Chondrocyte (in vitro differentiated cells): ENCODE results near the gene SVIP. TPM values are rescaled to one million over a fixed set of nuclear protein-coding genes. Genes with fewer than 3 reads are reported as not detected.

Experiments
- DNase-seq: peaks from one replicate; pipeline ENCODE4 v3.0.0; 2021; ENCODE audit warnings: mixed read lengths, low spot score
- H3K27ac Mint-ChIP-seq: one replicate; pipeline ENCODE4 v1.8.0; 2021; ENCODE audit warnings: mild to moderate bottlenecking, moderate library complexity, mixed read lengths; ENCODE audit not compliant: unreplicated experiment
- H3K27me3 Mint-ChIP-seq: 2 replicates; pipeline ENCODE4 v1.8.0; 2021; ENCODE audit warnings: low read depth, mixed read lengths
- H3K36me3 Mint-ChIP-seq: 2 replicates; pipeline ENCODE4 v1.8.0; 2021; ENCODE audit warnings: low read depth, mixed read lengths
- H3K4me1 Mint-ChIP-seq: 2 replicates; pipeline ENCODE4 v1.8.0; 2021; ENCODE audit warnings: low read depth, mild to moderate bottlenecking, mixed read lengths
- H3K4me3 Mint-ChIP-seq: one replicate; pipeline ENCODE4 v1.8.0; 2021; ENCODE audit warnings: mild to moderate bottlenecking, moderate library complexity, mixed read lengths; ENCODE audit not compliant: unreplicated experiment
- H3K9me3 Mint-ChIP-seq: 2 replicates; pipeline ENCODE4 v1.8.0; 2021; ENCODE audit warnings: low read depth, mixed read lengths
- total RNA-seq: library from RNA; stranded (reverse); gene quantifications from 3 replicates; pipeline ENCODE4 v1.2.1, GENCODE V29; 2021
- TF ChIP-seq, protein P1 (sequence below): fragments of 200-600 bp; sonication (generic); IDR thresholded peaks from 2 replicates; pipeline ENCODE4 v1.5.0; 2021; ENCODE audit warnings: antibody characterized with exemption, mild to moderate bottlenecking, moderate library complexity

The SVIP gene
- total RNA-seq, 1 donor from 2014 or later: 9.4 TPM

DNA sequence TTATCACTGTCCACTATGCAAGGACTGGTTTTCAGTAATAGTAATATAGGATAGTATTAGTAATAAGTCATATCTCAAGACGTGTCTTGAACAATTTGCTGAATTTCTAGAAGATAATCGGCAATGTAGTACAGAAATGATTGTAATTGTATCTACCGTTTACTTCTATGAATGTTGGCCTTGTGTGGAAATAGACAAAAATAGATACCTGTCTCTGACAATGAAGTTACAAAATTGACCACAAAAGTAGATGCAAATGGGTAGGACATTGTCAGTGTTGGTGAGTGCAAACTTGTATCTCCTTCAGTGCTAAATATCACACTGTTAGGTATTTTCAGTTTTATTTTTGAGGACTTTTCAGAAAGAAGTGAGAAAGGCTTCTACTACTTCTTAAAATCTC is 43.1 kb downstream of the SVIP start:
- DNase-seq: no peak
- H3K9me3 Mint-ChIP-seq: peaks cover 6% of the 10 kb centered on the region
- H3K36me3 Mint-ChIP-seq: no peaks in the 10 kb centered on the region
- H3K4me1 Mint-ChIP-seq: peaks cover 3% of the 10 kb centered on the region
- no peaks in the 10 kb centered on the region for H3K27me3 Mint-ChIP-seq
- no peak overlapping the region for H3K4me3 Mint-ChIP-seq
- TF ChIP-seq, protein P1, sequence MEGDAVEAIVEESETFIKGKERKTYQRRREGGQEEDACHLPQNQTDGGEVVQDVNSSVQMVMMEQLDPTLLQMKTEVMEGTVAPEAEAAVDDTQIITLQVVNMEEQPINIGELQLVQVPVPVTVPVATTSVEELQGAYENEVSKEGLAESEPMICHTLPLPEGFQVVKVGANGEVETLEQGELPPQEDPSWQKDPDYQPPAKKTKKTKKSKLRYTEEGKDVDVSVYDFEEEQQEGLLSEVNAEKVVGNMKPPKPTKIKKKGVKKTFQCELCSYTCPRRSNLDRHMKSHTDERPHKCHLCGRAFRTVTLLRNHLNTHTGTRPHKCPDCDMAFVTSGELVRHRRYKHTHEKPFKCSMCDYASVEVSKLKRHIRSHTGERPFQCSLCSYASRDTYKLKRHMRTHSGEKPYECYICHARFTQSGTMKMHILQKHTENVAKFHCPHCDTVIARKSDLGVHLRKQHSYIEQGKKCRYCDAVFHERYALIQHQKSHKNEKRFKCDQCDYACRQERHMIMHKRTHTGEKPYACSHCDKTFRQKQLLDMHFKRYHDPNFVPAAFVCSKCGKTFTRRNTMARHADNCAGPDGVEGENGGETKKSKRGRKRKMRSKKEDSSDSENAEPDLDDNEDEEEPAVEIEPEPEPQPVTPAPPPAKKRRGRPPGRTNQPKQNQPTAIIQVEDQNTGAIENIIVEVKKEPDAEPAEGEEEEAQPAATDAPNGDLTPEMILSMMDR: no peak
- H3K27ac Mint-ChIP-seq: no peak overlapping the region

DNA sequence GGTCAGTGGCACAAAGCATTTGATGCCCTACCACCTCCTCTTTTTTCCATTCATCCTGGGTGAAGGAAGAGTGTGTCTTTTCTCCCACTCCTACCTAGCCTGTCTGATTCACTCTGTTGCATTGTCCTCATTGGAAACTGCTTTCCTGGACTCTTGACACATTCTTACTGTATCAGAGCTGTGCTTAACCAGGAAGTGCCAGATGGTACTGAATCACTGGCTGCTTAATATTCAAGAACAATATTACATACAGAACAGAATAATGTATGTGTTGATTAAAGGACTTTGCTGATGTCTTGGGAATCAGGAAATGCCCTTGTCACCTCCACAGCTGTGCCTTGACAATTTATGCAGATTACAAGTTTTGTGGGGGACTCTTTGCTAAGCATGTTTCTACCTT is 44.4 kb downstream of the SVIP start:
- H3K36me3 Mint-ChIP-seq: no peaks in the 10 kb centered on the region
- no peak overlapping the region for H3K27ac Mint-ChIP-seq
- no peak overlapping the region for H3K4me3 Mint-ChIP-seq

DNA sequence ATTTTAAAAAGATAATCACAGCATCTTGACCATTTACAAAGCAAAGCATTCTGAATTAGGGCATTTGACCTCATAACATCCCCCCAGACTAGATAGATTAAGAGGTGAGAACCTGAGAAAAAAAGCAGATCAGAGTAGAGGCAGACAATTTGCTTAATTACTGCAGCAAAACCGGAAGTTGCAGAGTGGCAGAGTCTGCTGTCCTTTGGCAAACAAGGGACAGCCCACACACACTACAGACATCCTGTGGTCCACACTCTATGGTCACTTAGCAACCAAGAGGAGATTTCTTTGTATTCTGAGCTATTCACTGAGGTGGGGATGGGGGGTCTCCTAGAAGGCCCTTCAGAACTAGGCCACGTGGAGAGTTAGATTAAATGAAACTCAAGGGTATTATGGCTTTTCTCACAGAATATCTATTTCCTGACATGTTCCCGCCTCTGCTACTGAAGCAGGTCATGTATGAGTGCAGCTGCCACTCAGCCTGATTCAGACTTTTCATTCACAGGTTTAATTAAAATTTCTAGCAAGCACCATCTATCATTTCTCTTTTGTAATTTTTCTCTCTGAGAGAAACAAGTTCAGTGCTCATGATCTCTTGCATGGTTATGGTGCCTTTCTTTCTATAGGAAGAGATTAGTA is 48.5 kb downstream of the SVIP start:
- Mint-ChIP-seq H3K4me3 (no peak overlapping the region), H3K27me3 (peaks cover 6% of the 10 kb centered on the region), H3K4me1 (no peaks in the 10 kb centered on the region), H3K9me3 (peaks cover 6% of the 10 kb centered on the region), H3K27ac (no peak overlapping the region), H3K36me3 (no peaks in the 10 kb centered on the region)
- no peak for DNase-seq
- TF ChIP-seq, protein P1: no peak

More for the DNA sequence above, 44.4 kb downstream of the SVIP start:
- TF ChIP-seq, protein P1: no peak
- H3K4me1 Mint-ChIP-seq: peaks cover 3% of the 10 kb centered on the region
- H3K27me3 Mint-ChIP-seq: no peaks in the 10 kb centered on the region
- DNase-seq: no peak
- peaks cover 6% of the 10 kb centered on the region for H3K9me3 Mint-ChIP-seq

DNA sequence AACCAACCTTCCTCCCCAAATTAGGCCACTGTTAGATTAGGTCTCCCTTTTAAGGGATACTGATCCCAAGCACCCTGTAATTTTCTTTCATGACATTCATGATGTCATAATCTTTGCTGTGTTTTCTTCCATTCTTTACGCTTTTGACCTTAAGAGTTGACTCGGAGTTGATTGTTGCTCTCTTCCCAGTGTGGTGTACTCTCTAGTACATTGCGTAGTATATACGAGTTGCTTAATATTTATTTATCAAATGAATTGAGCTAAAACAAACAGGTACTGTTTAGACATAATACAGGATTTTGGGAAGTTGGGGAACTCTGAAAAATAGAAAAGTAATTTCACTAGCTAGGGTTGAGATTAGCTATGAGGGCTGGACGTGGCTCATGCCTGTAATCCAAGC is 49.8 kb downstream of the SVIP start:
- DNase-seq: no peak
- H3K27me3 Mint-ChIP-seq: peaks cover 12% of the 10 kb centered on the region
- no peak overlapping the region for H3K4me3 Mint-ChIP-seq
- H3K9me3 Mint-ChIP-seq: peaks cover 6% of the 10 kb centered on the region
- H3K36me3 Mint-ChIP-seq: no peaks in the 10 kb centered on the region
- no peak overlapping the region for H3K27ac Mint-ChIP-seq
- no peaks in the 10 kb centered on the region for H3K4me1 Mint-ChIP-seq
- TF ChIP-seq, protein P1: no peak

DNA sequence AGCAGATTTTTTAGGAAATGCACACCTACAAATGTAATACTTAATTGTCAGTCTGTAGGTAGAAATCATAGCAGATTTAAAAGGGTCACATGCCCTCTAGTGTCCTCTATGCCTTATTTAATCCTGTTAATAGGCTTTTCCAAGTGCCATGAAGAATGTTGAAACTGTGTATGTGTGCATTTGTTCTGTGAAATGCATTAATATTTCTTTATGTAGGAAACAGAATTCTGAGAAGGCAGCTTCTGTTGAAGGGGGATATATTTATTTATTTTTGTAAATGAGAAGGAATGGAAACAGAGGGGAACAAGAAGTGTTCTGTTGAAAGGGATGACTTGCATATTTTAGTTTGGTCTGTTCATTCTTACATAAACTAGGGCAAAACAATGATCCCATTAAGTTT is 51.0 kb downstream of the SVIP start:
- Mint-ChIP-seq H3K4me3 (no peak overlapping the region), H3K27me3 (peaks cover 15% of the 10 kb centered on the region), H3K27ac (no peak overlapping the region), H3K4me1 (no peaks in the 10 kb centered on the region), H3K9me3 (peaks cover under 1% of the 10 kb centered on the region), H3K36me3 (no peaks in the 10 kb centered on the region)
- no peak for DNase-seq
- TF ChIP-seq, protein P1: peak; percentile 67
